OCI-LY1 (cell line): Measurements from ENCODE around the gene C1orf105.

Experiments used
- CTCF ChIP-seq: fragments of 200-600 bp; sonication (generic), shearing (Covaris generic); IDR thresholded peaks from 2 replicates; pipeline ENCODE4 v1.5.1; 2017; ENCODE audit warnings: mild to moderate bottlenecking, antibody characterized with exemption, low read length, moderate library complexity, mixed read lengths
- EZH2 ChIP-seq: fragments of 200-600 bp; sonication (generic), shearing (Covaris generic); IDR thresholded peaks from 2 replicates; pipeline ENCODE4 v1.8.0; 2017; ENCODE audit warnings: borderline replicate concordance, mixed run types, mild to moderate bottlenecking, antibody characterized with exemption, low read length, moderate library complexity, mixed read lengths

- no peak for TF ChIP-seq CTCF
- no peak for TF ChIP-seq EZH2
These were observed 30.5 kb downstream of the C1orf105 start for GRCh38 chr1:172451002-172451443.
